GM19455 (cell line): Measurements from ENCODE around the gene PDCD7.
"Not testable (repeated sequence)": the region's sequence is repeated elsewhere in the genome, so short reads cannot be mapped to it uniquely, and the experiment has no call there.

Experiments
- ATAC-seq: cut with Tn5 transposase; IDR thresholded peaks from one replicate; pipeline ENCODE4 v1.9.1; 2021; ENCODE audit not compliant: unreplicated experiment

PDCD7 gene

GRCh38 chr15:65132878-65133547 lies 595 bp downstream of the PDCD7 start:
- ATAC-seq = peak; percentile 41

GRCh38 chr15:65130941-65131340 lies 2.7 kb downstream of the PDCD7 start:
- no peak for ATAC-seq

GRCh38 chr15:65115542-65115941 lies 18.1 kb downstream of the PDCD7 start:
- no peak for ATAC-seq

GRCh38 chr15:65115086-65115485 lies 18.5 kb downstream of the PDCD7 start, which contains the start of gene UBAP1L:
TSS of gene UBAP1L (minus strand) at chr15:65115200. CDS start at chr15:65106215, 8,985 bp downstream.
- no peak for ATAC-seq

- ATAC-seq = no peak
Measured at GRCh38 chr15:65110676-65111292, 22.8 kb downstream of the PDCD7 start.

GRCh38 chr15:65106011-65106590 lies 27.5 kb downstream of the PDCD7 start:
- no peak for ATAC-seq

- no peak for ATAC-seq
Measured at GRCh38 chr15:65105038-65105437, 28.6 kb downstream of the PDCD7 start.

GRCh38 chr15:65102912-65103311 lies 30.7 kb downstream of the PDCD7 start:
- no peak for ATAC-seq

GRCh38 chr15:65101891-65102708 lies 31.5 kb downstream of the PDCD7 start:
- no peak for ATAC-seq

- ATAC-seq = no peak
Measured at GRCh38 chr15:65101411-65101890, 32.2 kb downstream of the PDCD7 start.

- no peak for ATAC-seq
Measured at GRCh38 chr15:65100442-65100841, 33.2 kb downstream of the PDCD7 start.

- ATAC-seq = not testable (repeated sequence)
Measured at GRCh38 chr15:65099801-65100200, 33.8 kb downstream of the PDCD7 start.

- no peak for ATAC-seq
Measured at GRCh38 chr15:65099336-65099735, 34.3 kb downstream of the PDCD7 start.

GRCh38 chr15:65097651-65098263 lies 35.9 kb downstream of the PDCD7 start:
- ATAC-seq = no peak

GRCh38 chr15:65096481-65097385 lies 36.9 kb downstream of the PDCD7 start:
- no peak for ATAC-seq

GRCh38 chr15:65095747-65096104 lies 37.9 kb downstream of the PDCD7 start:
- no peak for ATAC-seq

- ATAC-seq = no peak
Measured at GRCh38 chr15:65095011-65095746, 38.4 kb downstream of the PDCD7 start.

GRCh38 chr15:65094294-65094995 lies 39.2 kb downstream of the PDCD7 start:
- ATAC-seq = no peak

- not testable (repeated sequence) for ATAC-seq
Measured at GRCh38 chr15:65093793-65094170, 39.8 kb downstream of the PDCD7 start.
